ENCODE data around the gene SOCS6.

The SOCS6 gene

DNA sequence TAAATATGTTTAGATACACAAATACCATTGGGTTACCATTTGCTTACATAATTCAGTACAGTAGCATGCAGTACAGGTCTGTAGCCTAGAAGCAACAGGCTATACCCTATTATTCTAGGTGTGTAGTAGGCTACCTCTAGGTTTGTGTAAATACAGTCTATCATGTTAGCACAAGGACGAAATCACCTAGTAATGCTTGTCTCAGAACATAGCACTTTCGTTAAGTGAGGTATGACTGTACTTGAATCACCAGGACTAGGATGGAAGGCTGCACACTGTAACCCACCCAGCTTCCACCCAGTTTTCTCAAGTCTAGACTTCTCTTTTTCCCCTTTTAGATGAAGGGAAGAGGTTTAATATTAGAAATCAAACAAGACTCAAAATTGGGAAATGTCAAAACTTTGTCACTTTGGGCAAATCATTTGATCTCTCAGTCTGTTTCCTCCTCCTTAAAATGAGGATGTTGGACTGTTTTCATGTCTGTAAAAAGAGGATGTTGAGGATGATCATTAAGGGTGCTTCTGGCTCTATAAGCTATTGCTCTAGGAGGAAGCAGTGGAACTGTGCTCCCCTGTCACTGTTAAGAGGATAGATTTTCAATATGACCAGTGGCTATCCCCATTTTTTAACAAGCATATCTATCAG lies 3.7 kb upstream of the SOCS6 start:
- peaks cover 7% of the 10 kb centered on the region; the same call in 1 of the 2 replicates for H3K9me3 ChIP-seq (ENCODE audit: insufficient read depth, low read length)
- no peak overlapping the region for H3K4me3 ChIP-seq (ENCODE audit: low read length)
- peaks cover 2% of the 10 kb centered on the region for H4K20me1 ChIP-seq (ENCODE audit: insufficient read depth, low read length)
- no peak overlapping the region for H3K9ac ChIP-seq (ENCODE audit: low read length)
- peak overlapping the region; percentile 4 for H3K27ac ChIP-seq (ENCODE audit: low read length)
- no peaks in the 10 kb centered on the region for H3K27me3 ChIP-seq (ENCODE audit: low read depth, low read length)
- peaks cover 18% of the 10 kb centered on the region for H3K4me1 ChIP-seq (ENCODE audit: low read length)
- TF ChIP-seq, protein P1, sequence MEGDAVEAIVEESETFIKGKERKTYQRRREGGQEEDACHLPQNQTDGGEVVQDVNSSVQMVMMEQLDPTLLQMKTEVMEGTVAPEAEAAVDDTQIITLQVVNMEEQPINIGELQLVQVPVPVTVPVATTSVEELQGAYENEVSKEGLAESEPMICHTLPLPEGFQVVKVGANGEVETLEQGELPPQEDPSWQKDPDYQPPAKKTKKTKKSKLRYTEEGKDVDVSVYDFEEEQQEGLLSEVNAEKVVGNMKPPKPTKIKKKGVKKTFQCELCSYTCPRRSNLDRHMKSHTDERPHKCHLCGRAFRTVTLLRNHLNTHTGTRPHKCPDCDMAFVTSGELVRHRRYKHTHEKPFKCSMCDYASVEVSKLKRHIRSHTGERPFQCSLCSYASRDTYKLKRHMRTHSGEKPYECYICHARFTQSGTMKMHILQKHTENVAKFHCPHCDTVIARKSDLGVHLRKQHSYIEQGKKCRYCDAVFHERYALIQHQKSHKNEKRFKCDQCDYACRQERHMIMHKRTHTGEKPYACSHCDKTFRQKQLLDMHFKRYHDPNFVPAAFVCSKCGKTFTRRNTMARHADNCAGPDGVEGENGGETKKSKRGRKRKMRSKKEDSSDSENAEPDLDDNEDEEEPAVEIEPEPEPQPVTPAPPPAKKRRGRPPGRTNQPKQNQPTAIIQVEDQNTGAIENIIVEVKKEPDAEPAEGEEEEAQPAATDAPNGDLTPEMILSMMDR (IDR thresholded peaks at IDR 0.05; ENCODE audit: low read depth, low read length), result no peak
- TF ChIP-seq EZH2phosphoT487 (IDR thresholded peaks at IDR 0.05; ENCODE audit: low read depth), result no peak
- H3K36me3 ChIP-seq (replicated peaks; ENCODE audit: low read depth, low read length), result no peaks in the 10 kb centered on the region
- 0 out of 2 replicates have a peak overlapping the region, but pooled peaks have one; percentile 1 for H2AFZ ChIP-seq (ENCODE audit: low read depth, low read length)
- peaks cover 9% of the 10 kb centered on the region for H3K79me2 ChIP-seq (ENCODE audit: low read length)
- peak overlapping the region; percentile 18 for H3K4me2 ChIP-seq (ENCODE audit: low read length)

DNA sequence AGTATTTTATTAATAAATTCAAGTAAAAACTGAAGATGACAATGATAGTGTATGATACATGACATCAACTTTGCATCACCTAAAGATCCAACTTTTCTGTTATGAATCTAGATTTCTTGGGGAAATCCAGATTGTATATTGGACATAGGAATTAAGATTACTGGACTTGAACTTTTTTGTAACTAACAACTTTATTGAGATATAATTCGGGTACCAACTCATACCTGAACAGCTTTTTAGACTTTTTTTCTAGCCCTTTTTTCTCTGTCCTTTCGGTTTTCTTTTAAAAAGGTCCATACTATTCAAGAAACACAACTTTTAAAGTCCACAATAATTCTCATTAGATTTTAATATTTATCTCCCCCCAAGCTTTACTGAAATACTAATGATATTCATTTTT lies 1.1 kb upstream of the SOCS6 start:
- peak overlapping the region; percentile 85 for H3K4me3 ChIP-seq (ENCODE audit: low read length)
- TF ChIP-seq EZH2phosphoT487 (IDR thresholded peaks at IDR 0.05; ENCODE audit: low read depth), result no peak
- TF ChIP-seq, protein P1 (IDR thresholded peaks at IDR 0.05; ENCODE audit: low read depth, low read length), result no peak
- H2AFZ ChIP-seq (ENCODE audit: low read depth, low read length), result no peak overlapping the region

DNA sequence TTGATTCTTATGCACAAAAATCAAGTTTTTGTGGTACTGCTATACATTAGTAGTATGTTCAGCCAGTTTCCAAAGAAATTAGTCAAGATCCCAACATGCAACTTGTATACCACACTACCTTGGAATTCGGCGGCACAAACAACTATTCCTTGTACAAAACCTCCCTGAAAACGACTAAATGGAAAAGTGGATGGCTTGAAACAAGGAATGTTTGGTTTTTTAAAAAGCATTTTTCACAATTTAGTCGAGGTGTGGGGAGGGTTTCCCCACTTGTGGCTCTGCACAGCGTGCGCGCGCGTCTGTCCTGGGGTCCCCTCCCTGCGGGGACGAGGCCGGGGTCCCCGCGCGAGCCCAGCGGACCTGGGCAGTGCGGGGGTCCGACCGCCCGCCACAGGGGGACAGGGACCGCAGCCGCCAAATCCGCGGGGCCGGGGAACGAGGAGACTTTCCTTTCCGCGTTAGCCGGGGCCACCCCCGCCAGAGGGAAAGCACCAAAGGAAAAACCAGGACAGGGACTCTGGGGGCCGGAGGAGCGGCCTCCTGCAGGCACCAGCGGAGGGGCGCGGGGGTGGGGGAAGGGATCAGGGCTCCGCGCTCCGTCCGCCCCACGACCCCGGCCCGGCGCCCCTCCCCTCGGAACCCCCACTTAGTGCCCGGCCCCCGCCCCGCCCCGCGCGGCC lies 534 bp upstream of the SOCS6 start:
- Histone ChIP-seq H3K4me2 (ENCODE audit: low read length) (peak overlapping the region; percentile 79), H4K20me1 (ENCODE audit: insufficient read depth, low read length) (peaks cover 33% of the 10 kb centered on the region), H3K36me3 (replicated peaks; ENCODE audit: low read depth, low read length) (peaks cover 6% of the 10 kb centered on the region), H3K4me1 (ENCODE audit: low read length) (peaks cover 32% of the 10 kb centered on the region), H3K27ac (ENCODE audit: low read length) (no peak overlapping the region), H2AFZ (ENCODE audit: low read depth, low read length) (peak overlapping the region; percentile 65), H3K9ac (ENCODE audit: low read length) (peak overlapping the region; percentile 89), H3K27me3 (ENCODE audit: low read depth, low read length) (no peaks in the 10 kb centered on the region), H3K4me3 (ENCODE audit: low read length) (peak overlapping the region; percentile 85), H3K79me2 (ENCODE audit: low read length) (peaks cover 41% of the 10 kb centered on the region), H3K9me3 (ENCODE audit: insufficient read depth, low read length) (no peaks in the 10 kb centered on the region)
- TF ChIP-seq, protein P1 (IDR thresholded peaks at IDR 0.05; ENCODE audit: low read depth, low read length), result no peak
- TF ChIP-seq EZH2phosphoT487 (IDR thresholded peaks at IDR 0.05; ENCODE audit: low read depth), result no peak

More for the DNA sequence above, 1.1 kb upstream of the SOCS6 start:
- peaks cover 27% of the 10 kb centered on the region for H4K20me1 ChIP-seq (ENCODE audit: insufficient read depth, low read length)
- no peaks in the 10 kb centered on the region for H3K27me3 ChIP-seq (ENCODE audit: low read depth, low read length)
- peaks cover 35% of the 10 kb centered on the region for H3K79me2 ChIP-seq (ENCODE audit: low read length)
- peak overlapping the region; percentile 79; the same call in 1 of the 2 replicates for H3K4me2 ChIP-seq (ENCODE audit: low read length)
- H3K9ac ChIP-seq (ENCODE audit: low read length), result no peak overlapping the region
- no peak overlapping the region for H3K27ac ChIP-seq (ENCODE audit: low read length)
- no peaks in the 10 kb centered on the region for H3K9me3 ChIP-seq (ENCODE audit: insufficient read depth, low read length)
- peaks cover 27% of the 10 kb centered on the region for H3K4me1 ChIP-seq (ENCODE audit: low read length)
- H3K36me3 ChIP-seq (replicated peaks; ENCODE audit: low read depth, low read length), result peaks cover 6% of the 10 kb centered on the region

Measured in OCI-LY3 (cell line).